Mucosa of descending colon (tissue), 3 donors: ENCODE data around the gene IL10. TPM values are rescaled to one million over a fixed set of nuclear protein-coding genes. Genes with fewer than 3 reads are reported as not detected.
A peak's percentile ranks its signal among the peaks of the same experiment; 100 is the strongest.

Experiments used
- ATAC-seq: fragments of 200-7000 bp; cut with Tn5 transposase; one replicate; pipeline ENCODE4 v1.9.1; 2020; ENCODE audit warnings: mild to moderate bottlenecking, moderate library complexity
- DNase-seq, 3 donors: peaks; one replicate each; pipeline ENCODE4 v3.0.0-alpha.2; 2020
- H3K36me3 ChIP-seq: fragments of 200-600 bp; one replicate; pipeline ENCODE4 v1.8.0; 2021; ENCODE audit warnings: low read depth, mild to moderate bottlenecking
- H3K4me1 ChIP-seq: fragments of 200-600 bp; one replicate; pipeline ENCODE4 v1.8.0; 2021; ENCODE audit warnings: low read depth, mild to moderate bottlenecking
- H3K4me3 ChIP-seq: fragments of 200-600 bp; one replicate; pipeline ENCODE4 v1.8.0; 2021; ENCODE audit warnings: mild to moderate bottlenecking
- H3K9me3 ChIP-seq: fragments of 200-600 bp; one replicate; pipeline ENCODE4 v1.8.0; 2021; ENCODE audit warnings: mild to moderate bottlenecking
- intact Hi-C, 2 donors: fragments of 100-400 bp; cut with DNase I in 1 of 2; cut with micrococcal nuclease in 1 of 2; formaldehyde crosslinking; loops; one replicate each; pipeline versions ENCODE4 v1.11.0 to v1.11.1; 2022; cut with DNase I, micrococcal nuclease
- total RNA-seq, 3 donors: library from RNA; stranded (reverse); fragmentation: NEBNext Ultra II Directional in 2 of 3; extraction: Animal tissue kit (Norgen Biotek cat#: 25700) in 2 of 3; gene quantifications; one replicate each; pipeline versions ENCODE4 v1.2.1 to v1.2.4, GENCODE V29; 2021 to 2023
- TF ChIP-seq, protein P1 (sequence below): fragments of 200-600 bp; IDR thresholded peaks from one replicate; pipeline ENCODE4 v1.8.0; 2022; ENCODE audit warnings: antibody characterized with exemption, mild to moderate bottlenecking
- donor health status: DM: no; HTN: no; CAD: no; lungs with moderate emphysema.
- donor health status: DM: no; HTN: no; CAD: no.
- donor health status: DM: no; HTN: yes; CAD: no.

Gene IL10
- total RNA-seq, 3 donors from 2014 or later = 1.0 to 2.9 (median 2.8) TPM

DNA sequence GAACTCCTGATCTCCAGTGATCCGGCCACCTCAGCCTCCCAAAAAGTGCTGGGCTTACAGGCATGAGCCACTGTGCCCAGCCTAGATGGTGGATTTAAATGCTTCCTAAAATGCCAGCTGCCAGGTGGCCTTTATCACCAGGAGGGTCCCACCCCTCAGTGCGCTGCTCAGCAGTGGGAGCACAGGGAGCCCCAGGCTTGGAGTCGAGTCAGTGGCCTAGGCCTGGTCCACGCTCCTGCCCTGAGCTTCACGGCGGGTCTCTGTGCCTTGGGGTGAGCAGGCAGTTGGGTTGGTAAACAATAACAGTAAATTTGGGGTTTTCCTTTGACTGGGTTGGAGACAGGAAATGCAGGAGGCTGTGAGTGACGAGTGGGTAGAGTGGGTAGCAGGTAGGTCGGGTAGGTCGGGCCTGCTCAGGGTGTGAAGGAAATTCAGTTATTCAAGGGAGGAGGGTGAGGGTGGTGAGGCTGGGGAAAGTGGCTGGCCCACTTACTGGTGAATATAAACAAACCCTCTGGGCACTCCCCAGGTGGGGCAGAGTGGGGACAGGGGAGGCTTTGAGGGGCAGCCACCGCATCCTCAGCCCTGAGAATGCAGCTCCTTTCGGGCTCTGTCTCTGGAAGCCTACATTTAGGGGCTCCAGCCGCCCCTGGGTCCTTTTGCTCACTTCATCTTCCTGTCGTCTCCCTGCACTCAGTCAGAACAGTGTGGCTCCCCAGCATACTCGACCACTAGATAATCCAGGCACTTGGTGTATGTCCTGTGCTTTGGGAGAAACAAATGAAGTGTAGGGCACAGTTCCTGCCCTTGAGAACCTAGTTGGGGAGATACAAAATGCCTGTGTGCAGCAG lies 35.2 kb downstream of the IL10 start:
- no peaks in the 10 kb centered on the region for H3K9me3 ChIP-seq
- H3K36me3 ChIP-seq = no peaks in the 10 kb centered on the region
- intact Hi-C loops = loop anchor here in 1 of 2 donors (10.0 kb wide), 1 partner anchor 178 kb away; no protein-coding TSS in a partner anchor
- H3K4me1 ChIP-seq = peaks cover 4% of the 10 kb centered on the region
- TF ChIP-seq, protein P1, sequence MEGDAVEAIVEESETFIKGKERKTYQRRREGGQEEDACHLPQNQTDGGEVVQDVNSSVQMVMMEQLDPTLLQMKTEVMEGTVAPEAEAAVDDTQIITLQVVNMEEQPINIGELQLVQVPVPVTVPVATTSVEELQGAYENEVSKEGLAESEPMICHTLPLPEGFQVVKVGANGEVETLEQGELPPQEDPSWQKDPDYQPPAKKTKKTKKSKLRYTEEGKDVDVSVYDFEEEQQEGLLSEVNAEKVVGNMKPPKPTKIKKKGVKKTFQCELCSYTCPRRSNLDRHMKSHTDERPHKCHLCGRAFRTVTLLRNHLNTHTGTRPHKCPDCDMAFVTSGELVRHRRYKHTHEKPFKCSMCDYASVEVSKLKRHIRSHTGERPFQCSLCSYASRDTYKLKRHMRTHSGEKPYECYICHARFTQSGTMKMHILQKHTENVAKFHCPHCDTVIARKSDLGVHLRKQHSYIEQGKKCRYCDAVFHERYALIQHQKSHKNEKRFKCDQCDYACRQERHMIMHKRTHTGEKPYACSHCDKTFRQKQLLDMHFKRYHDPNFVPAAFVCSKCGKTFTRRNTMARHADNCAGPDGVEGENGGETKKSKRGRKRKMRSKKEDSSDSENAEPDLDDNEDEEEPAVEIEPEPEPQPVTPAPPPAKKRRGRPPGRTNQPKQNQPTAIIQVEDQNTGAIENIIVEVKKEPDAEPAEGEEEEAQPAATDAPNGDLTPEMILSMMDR = no peak
- DNase-seq (no peak), ATAC-seq (peak; percentile 45)
- no peak overlapping the region for H3K4me3 ChIP-seq

DNA sequence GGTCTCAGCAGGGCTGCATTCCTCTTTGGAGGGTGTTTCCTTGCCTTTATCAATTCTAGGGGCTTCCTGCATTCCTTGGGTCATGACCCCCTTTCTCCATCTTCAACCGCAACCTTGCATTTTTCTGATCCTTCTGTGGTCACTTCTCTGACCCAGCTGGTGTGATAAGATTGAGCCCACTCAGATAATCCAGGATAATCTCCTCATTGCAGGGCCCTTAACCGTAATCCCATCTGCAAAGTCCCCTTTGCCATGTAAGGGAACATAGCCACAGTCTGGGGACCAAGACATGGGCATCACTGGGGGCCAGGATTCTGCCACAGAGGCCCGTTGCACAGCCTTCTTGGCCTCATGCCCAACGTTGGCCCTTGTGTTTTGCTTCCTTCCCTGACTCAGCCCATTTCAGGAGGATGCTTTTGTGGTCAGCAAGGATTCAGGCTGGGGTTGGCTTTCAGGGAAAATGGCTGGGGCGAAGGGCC lies 36.7 kb downstream of the IL10 start:
- Histone ChIP-seq H3K4me3 (no peak overlapping the region), H3K36me3 (peaks cover 8% of the 10 kb centered on the region), H3K9me3 (no peaks in the 10 kb centered on the region), H3K4me1 (peaks cover 4% of the 10 kb centered on the region)
- DNase-seq (no peak), ATAC-seq (no peak)
- intact Hi-C loops = loop anchor here in 1 of 2 donors (10.0 kb wide), 1 partner anchor 179 kb away; no protein-coding TSS in a partner anchor
- TF ChIP-seq, protein P1 = no peak

DNA sequence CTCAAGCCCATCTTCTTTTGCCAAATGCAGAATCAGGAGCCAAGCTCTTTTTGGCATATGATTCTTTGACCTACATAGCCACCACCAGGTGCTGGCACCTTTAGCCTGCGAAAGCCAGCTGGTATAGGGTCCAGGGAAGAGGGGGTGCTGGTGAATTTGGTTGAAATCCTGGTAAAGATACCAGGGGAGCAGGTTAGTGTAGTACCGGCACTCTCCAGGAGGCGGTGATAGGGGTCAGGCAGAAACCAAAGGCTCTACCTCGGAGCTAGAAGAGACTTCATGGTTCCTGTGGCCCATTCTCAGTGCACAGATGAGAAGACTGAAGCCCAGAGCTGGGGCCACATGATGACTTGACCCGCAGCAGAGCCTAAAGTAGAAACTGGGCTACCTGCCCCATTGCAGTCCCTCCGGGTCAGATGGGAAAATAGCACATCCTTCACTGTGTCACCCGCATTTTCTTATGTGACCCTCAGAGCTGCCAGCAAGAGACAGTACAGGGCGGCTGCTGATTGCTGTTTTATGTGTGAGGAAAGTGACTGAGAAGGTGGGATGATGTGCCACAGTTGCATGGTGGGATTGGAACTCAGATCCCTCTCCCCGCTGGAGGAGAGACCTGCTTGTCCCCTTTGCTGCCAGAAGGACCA lies 37.7 kb downstream of the IL10 start:
- Histone ChIP-seq H3K9me3 (no peaks in the 10 kb centered on the region), H3K4me3 (no peak overlapping the region), H3K4me1 (peaks cover 4% of the 10 kb centered on the region), H3K36me3 (peaks cover 8% of the 10 kb centered on the region)
- DNase-seq = peak in 2 of 3 donors; percentile 70 to 78
- peak; percentile 70 for ATAC-seq
- TF ChIP-seq, protein P1 = peak; percentile 57
- intact Hi-C loops = loop anchor here in 1 of 2 donors (10.0 kb wide), 1 partner anchor 180 kb away; no protein-coding TSS in a partner anchor

DNA sequence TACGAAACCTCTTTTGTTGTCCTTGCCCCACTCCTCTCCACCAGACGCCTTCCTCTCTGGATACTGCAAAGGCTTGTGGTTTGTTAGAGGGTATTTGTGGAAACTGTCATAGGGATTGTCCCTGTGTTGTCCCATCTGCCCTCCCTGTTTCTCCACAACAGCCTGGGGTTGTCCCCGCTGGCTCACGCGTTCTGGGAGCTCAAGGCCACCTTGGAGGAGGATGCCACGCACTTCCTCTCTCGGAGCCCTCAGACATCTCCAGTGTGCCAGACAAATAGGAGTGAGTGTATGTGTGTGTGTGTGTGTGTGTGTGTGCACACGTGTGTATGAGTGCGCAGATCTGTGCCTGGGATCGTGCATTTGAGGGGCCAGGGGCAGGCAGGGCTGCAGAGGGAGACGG lies 39.3 kb downstream of the IL10 start:
- DNase-seq = no peak
- Histone ChIP-seq H3K4me3 (no peak overlapping the region), H3K36me3 (peaks cover 8% of the 10 kb centered on the region), H3K9me3 (no peaks in the 10 kb centered on the region), H3K4me1 (no peaks in the 10 kb centered on the region)
- no peak for ATAC-seq
- TF ChIP-seq, protein P1 = no peak
- intact Hi-C loops = loop anchor here in 1 of 2 donors (10.0 kb wide), 1 partner anchor 182 kb away; no protein-coding TSS in a partner anchor

DNA sequence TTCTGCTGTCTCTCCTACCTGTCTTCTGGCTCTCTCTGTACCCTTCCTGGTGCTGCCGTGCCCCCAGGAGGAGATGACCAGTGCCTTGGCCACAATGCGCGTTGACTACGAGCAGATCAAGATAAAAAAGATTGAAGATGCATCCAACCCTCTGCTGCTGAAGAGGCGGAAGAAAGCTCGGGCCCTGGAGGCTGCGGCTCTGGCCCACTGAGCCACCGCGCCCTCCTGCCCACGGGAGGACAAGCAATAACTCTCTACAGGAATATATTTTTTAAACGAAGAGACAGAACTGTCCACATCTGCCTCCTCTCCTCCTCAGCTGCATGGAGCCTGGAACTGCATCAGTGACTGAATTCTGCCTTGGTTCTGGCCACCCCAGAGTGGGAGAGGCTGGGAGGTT lies 39.8 kb downstream of the IL10 start:
- intact Hi-C loops = loop anchor here in 1 of 2 donors (10.0 kb wide), 1 partner anchor 182 kb away; no protein-coding TSS in a partner anchor
- DNase-seq (no peak), ATAC-seq (no peak)
- H3K4me1 ChIP-seq = no peaks in the 10 kb centered on the region
- no peaks in the 10 kb centered on the region for H3K9me3 ChIP-seq
- TF ChIP-seq, protein P1 = no peak
- H3K4me3 ChIP-seq = no peak overlapping the region
- H3K36me3 ChIP-seq = peaks cover 8% of the 10 kb centered on the region
